ENCODE results near the gene ERC1.
"Not testable (repeated sequence)": the region's sequence is repeated elsewhere in the genome, so short reads cannot be mapped to it uniquely, and the experiment has no call there.

The ERC1 gene

GRCh38 chr12:1073652-1074051, 82.6 kb downstream of the ERC1 start:
- DNase-seq (ENCODE audit: low read depth in 2 of 2): peak; percentile 15 to 16

DNA sequence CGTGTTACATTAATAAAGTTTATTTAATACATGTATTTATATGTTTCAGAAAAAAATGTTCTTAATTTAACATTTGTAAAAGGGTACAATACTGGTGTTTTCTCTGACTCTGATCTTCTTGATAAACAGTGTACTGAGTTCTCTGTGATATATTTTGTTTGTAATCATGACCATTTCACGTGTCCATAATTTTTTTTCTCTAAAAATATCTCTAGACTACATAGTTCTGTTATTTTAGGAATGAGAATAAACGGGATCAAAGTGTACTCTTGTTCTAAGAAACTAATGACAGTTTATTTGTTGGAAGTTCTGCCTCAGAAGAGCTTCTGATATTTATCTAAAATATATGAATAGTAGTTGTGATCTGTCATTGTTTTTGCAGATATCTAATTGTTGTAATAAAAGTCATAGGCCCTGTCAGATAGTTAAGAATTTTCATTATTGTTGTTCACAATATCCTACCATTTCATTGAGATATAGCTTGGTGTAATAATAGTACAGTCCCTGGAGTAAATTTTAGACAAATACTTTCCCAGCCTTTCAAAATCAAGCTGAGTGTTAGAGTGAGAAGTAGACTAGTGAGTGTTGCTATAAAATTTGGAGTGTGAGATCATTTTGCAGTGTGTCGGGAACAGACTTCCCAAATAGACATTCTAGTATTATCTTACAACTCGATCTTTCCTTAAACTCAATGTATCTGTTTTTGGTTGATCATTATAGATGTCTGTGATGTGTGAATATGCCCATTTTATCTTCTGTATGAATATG, 86.2 kb downstream of the ERC1 start:
- DNase-seq (ENCODE audit: low read depth in 2 of 2): no peak

DNA sequence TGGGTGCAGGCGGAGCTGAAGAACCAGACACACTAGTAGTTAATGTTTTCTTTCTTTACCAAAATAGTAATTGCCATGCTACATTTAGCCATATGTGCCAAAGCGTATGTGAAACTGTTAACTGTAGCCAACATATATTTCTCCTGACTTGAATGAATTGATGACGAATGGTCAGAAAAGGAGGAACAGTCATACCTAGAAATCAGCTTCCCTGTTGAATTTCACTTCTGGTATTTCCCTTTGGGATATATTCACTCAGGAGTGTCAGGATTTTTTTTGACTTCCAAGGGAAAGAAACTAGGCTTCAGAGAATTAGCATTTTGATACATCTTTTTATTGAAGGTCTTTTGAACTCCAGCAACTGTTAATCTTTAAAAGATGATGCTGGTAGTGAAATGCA, 87.0 kb downstream of the ERC1 start:
- DNase-seq (ENCODE audit: low read depth in 2 of 2): no peak

- DNase-seq (ENCODE audit: low read depth in 2 of 2): no peak
These were observed 89.6 kb downstream of the ERC1 start for GRCh38 chr12:1080520-1081223.

DNA sequence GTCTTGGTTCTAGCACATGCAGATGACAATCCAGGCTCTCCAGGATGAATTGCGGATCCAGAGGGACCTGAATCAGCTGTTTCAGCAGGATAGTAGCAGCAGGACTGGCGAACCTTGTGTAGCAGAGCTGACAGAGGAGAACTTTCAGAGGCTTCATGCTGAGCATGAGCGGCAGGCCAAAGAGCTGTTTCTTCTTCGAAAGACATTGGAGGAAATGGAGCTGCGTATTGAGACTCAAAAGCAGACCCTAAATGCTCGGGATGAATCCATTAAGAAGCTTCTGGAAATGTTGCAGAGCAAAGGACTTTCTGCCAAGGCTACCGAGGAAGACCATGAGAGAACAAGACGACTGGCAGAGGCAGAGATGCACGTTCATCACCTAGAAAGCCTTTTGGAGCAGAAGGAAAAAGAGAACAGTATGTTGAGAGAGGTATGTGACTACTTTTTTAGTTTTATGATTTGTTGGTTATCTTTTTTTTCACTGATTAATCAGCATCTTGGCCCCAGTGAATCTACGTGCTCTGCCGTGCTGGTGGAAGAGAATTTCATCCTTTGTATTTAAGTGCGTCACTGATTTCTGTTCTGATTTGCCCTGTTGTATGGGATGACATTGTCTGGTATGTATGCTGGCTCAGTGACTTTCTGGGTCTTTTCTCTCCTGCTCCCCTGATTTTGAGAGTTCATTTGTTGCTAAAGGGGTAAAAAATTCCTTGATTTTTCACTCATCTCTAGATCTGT, 92.3 kb downstream of the ERC1 start:
- DNase-seq (ENCODE audit: low read depth in 2 of 2): no peak

DNA sequence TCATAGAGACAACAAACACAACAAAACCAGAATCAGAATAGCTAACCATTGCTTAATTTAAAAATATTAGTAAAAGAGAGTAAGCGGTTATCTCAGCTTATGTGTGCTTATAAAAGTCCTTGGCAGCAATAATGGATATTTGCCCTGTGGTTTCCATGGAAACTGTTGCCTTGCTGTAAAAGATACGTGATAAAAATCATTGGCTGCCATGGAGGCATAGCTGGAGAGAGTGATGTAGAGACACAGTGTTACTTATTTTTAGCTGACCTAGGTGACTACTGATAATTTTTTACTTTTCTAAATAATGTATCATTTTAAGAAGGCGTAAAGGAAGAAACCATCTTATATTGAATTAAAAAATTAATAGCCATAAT, 92.9 kb downstream of the ERC1 start:
- no peak for DNase-seq (ENCODE audit: low read depth in 2 of 2)

GRCh38 chr12:1091350-1091749, 100.3 kb downstream of the ERC1 start:
- DNase-seq (ENCODE audit: low read depth in 2 of 2): no peak

- DNase-seq (ENCODE audit: low read depth in 2 of 2): peak; percentile 35 to 39
These were observed 102.2 kb downstream of the ERC1 start for GRCh38 chr12:1093166-1093751.

GRCh38 chr12:1094714-1095113, 103.7 kb downstream of the ERC1 start:
- DNase-seq (ENCODE audit: low read depth in 2 of 2): no peak

DNA sequence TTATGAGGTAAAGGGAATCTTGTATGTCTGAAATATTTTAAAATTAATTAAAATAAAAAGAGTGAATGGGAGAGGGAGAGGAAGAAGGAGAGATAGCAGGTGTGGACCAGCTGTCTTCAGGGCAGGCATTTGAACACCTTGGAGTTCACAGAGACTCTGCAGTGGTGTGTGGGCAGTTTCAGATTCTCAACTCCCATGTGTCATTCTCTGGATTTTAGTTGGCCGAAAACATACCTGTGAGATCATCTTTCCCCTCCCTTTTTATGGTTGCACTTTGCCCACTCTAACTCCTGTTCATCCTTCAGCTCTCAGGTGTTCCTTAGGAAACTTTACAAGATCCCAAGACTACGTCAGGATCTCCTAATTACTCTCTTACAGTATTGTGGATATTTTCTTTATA, 108.1 kb downstream of the ERC1 start:
- DNase-seq (ENCODE audit: low read depth in 2 of 2): no peak

DNA sequence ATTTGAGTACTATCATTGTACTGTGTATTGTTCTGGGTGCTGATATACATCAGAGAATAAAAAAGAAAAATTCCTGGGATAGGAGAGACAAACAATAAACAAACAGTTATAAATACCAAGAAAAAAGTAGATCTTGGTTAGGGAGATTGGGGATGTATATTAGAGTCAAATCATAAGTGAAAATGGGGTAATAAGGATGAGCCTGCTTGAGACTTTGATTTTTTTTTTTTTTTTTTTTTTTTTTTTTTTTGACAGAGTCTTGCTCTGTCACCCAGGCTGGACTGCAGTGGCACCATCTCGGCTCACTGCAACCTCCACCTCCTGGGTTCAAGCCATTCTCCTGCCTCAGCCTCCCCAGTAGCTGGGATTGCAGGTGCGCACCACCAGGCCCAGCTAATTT, 108.6 kb downstream of the ERC1 start:
- DNase-seq (ENCODE audit: low read depth in 2 of 2): not testable (repeated sequence)

DNA sequence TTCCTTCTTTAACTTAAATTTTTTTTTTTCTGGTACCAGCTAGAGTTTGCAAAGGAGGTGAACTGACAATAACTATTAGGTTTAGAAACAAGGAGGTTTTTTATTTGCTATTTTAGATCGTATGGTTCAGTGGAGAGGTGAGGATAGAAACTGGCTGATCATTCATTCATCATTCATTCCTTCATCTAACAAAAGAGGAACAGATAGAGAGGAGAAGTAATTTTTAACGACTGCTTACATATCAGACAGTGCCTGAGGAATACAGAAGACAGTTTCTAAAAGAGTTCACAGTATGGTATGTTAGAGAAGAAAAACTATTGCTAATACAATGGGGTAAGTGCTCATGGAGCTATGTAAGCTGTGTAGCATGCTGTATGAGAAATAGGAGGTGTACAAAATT, 111.1 kb downstream of the ERC1 start:
- DNase-seq (ENCODE audit: low read depth in 2 of 2): no peak

GRCh38 chr12:1102791-1103450, 111.9 kb downstream of the ERC1 start:
- DNase-seq (ENCODE audit: low read depth in 2 of 2): no peak

- DNase-seq (ENCODE audit: low read depth in 2 of 2): no peak
These were observed 112.6 kb downstream of the ERC1 start for GRCh38 chr12:1103632-1104031.

- DNase-seq (ENCODE audit: low read depth in 2 of 2): no peak
These were observed 113.2 kb downstream of the ERC1 start for GRCh38 chr12:1104088-1104800.

GRCh38 chr12:1107669-1108068, 116.6 kb downstream of the ERC1 start:
- DNase-seq (ENCODE audit: low read depth in 2 of 2): no peak

- DNase-seq (ENCODE audit: low read depth in 2 of 2): no peak
These were observed 117.3 kb downstream of the ERC1 start for GRCh38 chr12:1108276-1108675.

- peak; percentile 34 to 46 for DNase-seq (ENCODE audit: low read depth in 2 of 2)
These were observed 124.6 kb downstream of the ERC1 start for GRCh38 chr12:1115484-1116231.

GRCh38 chr12:1117371-1117770, 126.3 kb downstream of the ERC1 start:
- no peak for DNase-seq (ENCODE audit: low read depth in 2 of 2)

- peak; percentile 42 to 43 for DNase-seq (ENCODE audit: low read depth in 2 of 2)
These were observed 127.0 kb downstream of the ERC1 start for GRCh38 chr12:1117970-1118563.

Data from fibroblast of skin of left quadriceps (primary cell).